ENCODE data around the gene UGT1A8. TPM values are rescaled to one million over a fixed set of nuclear protein-coding genes. Genes with fewer than 3 reads are reported as not detected.
"Not testable (repeated sequence)": the region's sequence is repeated elsewhere in the genome, so short reads cannot be mapped to it uniquely, and the experiment has no call there.

Gene UGT1A8
- not detected for polyA plus RNA-seq (2013, experiment 1 of 2)
- polyA plus RNA-seq (2013, experiment 2 of 2) = not detected

GRCh38 chr2:233617476-233617875, at the start of gene UGT1A8:
Gene UGT1A8 (plus strand): TSS chr2:233617633. CDS start chr2:233617708, 75 bp downstream.
- H3K23ac ChIP-seq (ENCODE audit: low read length); H3K56ac ChIP-seq (ENCODE audit: low read length); H3K79me2 ChIP-seq (ENCODE audit: control insufficient read depth, insufficient read depth, low read length); H3K4ac ChIP-seq (ENCODE audit: low read depth, low read length); H3K9ac ChIP-seq (ENCODE audit: low read length); H3K4me2 ChIP-seq (ENCODE audit: low read length); H2BK5ac ChIP-seq (ENCODE audit: low read length); H4K5ac ChIP-seq (ENCODE audit: low read length); H3K79me1 ChIP-seq (ENCODE audit: low read length); H2BK15ac ChIP-seq (replicated peaks; ENCODE audit: low read depth); H4K8ac ChIP-seq (ENCODE audit: low read depth, low read length); DNase-seq; H2BK120ac ChIP-seq (ENCODE audit: low read depth, low read length); H3K18ac ChIP-seq (ENCODE audit: low read length); H3K27me3 ChIP-seq (ENCODE audit: insufficient read depth, low read length, poor library complexity); H2AK5ac ChIP-seq (ENCODE audit: low read length); H3K4me3 ChIP-seq (ENCODE audit: low read length); H3K36me3 ChIP-seq (ENCODE audit: control insufficient read depth, insufficient read depth, low read length); H3K27ac ChIP-seq (ENCODE audit: low read depth, low read length); H3K4me1 ChIP-seq (ENCODE audit: control insufficient read depth, low read depth, low read length): not testable (repeated sequence)
- no CpG with 5 or more reads among the region's 5 CpGs for WGBS (ENCODE audit: extremely low coverage, insufficient coverage, low lambda C conversion rate)

- DNase-seq = no peak
- H2BK15ac ChIP-seq (replicated peaks; ENCODE audit: low read depth) = no peak overlapping the region
- WGBS (ENCODE audit: extremely low coverage, insufficient coverage, low lambda C conversion rate) = no CpG with 5 or more reads among the region's 1 CpG
These were observed 46.4 kb upstream of the UGT1A8 start for GRCh38 chr2:233571001-233571400.

GRCh38 chr2:233571462-233571861, 46.0 kb upstream of the UGT1A8 start:
- no peak for DNase-seq
- H3K27ac ChIP-seq (ENCODE audit: low read depth, low read length) = no peak overlapping the region
- no peak overlapping the region for H4K5ac ChIP-seq (ENCODE audit: low read length)
- H2BK15ac ChIP-seq (replicated peaks; ENCODE audit: low read depth) = no peak overlapping the region
- H3K36me3 ChIP-seq (ENCODE audit: control insufficient read depth, insufficient read depth, low read length) = no peaks in the 10 kb centered on the region
- no peak overlapping the region for H3K23ac ChIP-seq (ENCODE audit: low read length)
- no CpG with 5 or more reads among the region's 2 CpGs for WGBS (ENCODE audit: extremely low coverage, insufficient coverage, low lambda C conversion rate)
- no peaks in the 10 kb centered on the region for H3K79me1 ChIP-seq (ENCODE audit: low read length)
- no peaks in the 10 kb centered on the region for H3K27me3 ChIP-seq (ENCODE audit: insufficient read depth, low read length, poor library complexity)
- no peak overlapping the region for H2BK120ac ChIP-seq (ENCODE audit: low read depth, low read length)
- H3K9ac ChIP-seq (ENCODE audit: low read length) = no peak overlapping the region
- no peak overlapping the region for H3K56ac ChIP-seq (ENCODE audit: low read length)
- H3K4me3 ChIP-seq (ENCODE audit: low read length) = no peak overlapping the region
- H4K8ac ChIP-seq (ENCODE audit: low read depth, low read length) = no peak overlapping the region
- no peak overlapping the region for H2AK5ac ChIP-seq (ENCODE audit: low read length)
- no peak overlapping the region for H3K18ac ChIP-seq (ENCODE audit: low read length)
- no peak overlapping the region for H3K4ac ChIP-seq (ENCODE audit: low read depth, low read length)
- H2BK5ac ChIP-seq (ENCODE audit: low read length) = no peak overlapping the region
- no peaks in the 10 kb centered on the region for H3K79me2 ChIP-seq (ENCODE audit: control insufficient read depth, insufficient read depth, low read length)
- H3K4me2 ChIP-seq (ENCODE audit: low read length) = no peak overlapping the region
- H3K4me1 ChIP-seq (ENCODE audit: control insufficient read depth, low read depth, low read length) = no peaks in the 10 kb centered on the region

More at GRCh38 chr2:233571001-233571400, 46.4 kb upstream of the UGT1A8 start:
- Histone ChIP-seq H3K23ac (ENCODE audit: low read length) (no peak overlapping the region), H3K18ac (ENCODE audit: low read length) (no peak overlapping the region), H2AK5ac (ENCODE audit: low read length) (no peak overlapping the region), H3K36me3 (ENCODE audit: control insufficient read depth, insufficient read depth, low read length) (no peaks in the 10 kb centered on the region), H2BK120ac (ENCODE audit: low read depth, low read length) (no peak overlapping the region), H4K8ac (ENCODE audit: low read depth, low read length) (no peak overlapping the region), H3K4ac (ENCODE audit: low read depth, low read length) (no peak overlapping the region), H3K79me2 (ENCODE audit: control insufficient read depth, insufficient read depth, low read length) (no peaks in the 10 kb centered on the region), H3K4me2 (ENCODE audit: low read length) (no peak overlapping the region), H3K27me3 (ENCODE audit: insufficient read depth, low read length, poor library complexity) (no peaks in the 10 kb centered on the region), H2BK5ac (ENCODE audit: low read length) (no peak overlapping the region), H3K27ac (ENCODE audit: low read depth, low read length) (no peak overlapping the region), H3K9ac (ENCODE audit: low read length) (no peak overlapping the region), H3K4me1 (ENCODE audit: control insufficient read depth, low read depth, low read length) (no peaks in the 10 kb centered on the region), H4K5ac (ENCODE audit: low read length) (no peak overlapping the region), H3K56ac (ENCODE audit: low read length) (no peak overlapping the region), H3K4me3 (ENCODE audit: low read length) (no peak overlapping the region), H3K79me1 (ENCODE audit: low read length) (no peaks in the 10 kb centered on the region)

DNA sequence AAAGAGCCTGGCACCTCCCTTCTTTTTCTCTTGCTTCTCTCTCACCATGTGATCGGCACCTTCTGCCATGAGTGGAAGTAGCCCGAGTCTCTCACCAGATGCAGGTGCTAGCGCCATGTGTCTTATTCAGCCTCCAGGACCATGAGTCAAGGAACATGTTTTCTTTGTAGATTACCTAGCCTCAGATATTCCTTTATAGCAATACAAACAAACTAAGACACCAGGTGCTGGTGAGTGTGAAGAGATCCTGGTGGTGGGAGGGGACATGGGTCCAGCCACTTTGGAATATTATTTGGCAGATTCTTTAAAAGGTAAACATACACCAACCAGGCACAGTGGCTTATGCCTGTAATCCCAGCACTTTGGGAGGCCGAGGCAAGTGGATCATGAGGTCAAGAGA, 45.0 kb upstream of the UGT1A8 start:
- Histone ChIP-seq H3K4me2 (ENCODE audit: low read length) (no peak overlapping the region), H2BK15ac (replicated peaks; ENCODE audit: low read depth) (no peak overlapping the region), H4K8ac (ENCODE audit: low read depth, low read length) (no peak overlapping the region), H3K23ac (ENCODE audit: low read length) (no peak overlapping the region), H3K27ac (ENCODE audit: low read depth, low read length) (no peak overlapping the region), H3K4me1 (ENCODE audit: control insufficient read depth, low read depth, low read length) (no peaks in the 10 kb centered on the region), H2AK5ac (ENCODE audit: low read length) (no peak overlapping the region), H3K79me2 (ENCODE audit: control insufficient read depth, insufficient read depth, low read length) (no peaks in the 10 kb centered on the region), H2BK5ac (ENCODE audit: low read length) (no peak overlapping the region), H3K18ac (ENCODE audit: low read length) (no peak overlapping the region), H3K9ac (ENCODE audit: low read length) (no peak overlapping the region), H3K36me3 (ENCODE audit: control insufficient read depth, insufficient read depth, low read length) (no peaks in the 10 kb centered on the region), H3K4me3 (ENCODE audit: low read length) (no peak overlapping the region), H2BK120ac (ENCODE audit: low read depth, low read length) (no peak overlapping the region), H3K27me3 (ENCODE audit: insufficient read depth, low read length, poor library complexity) (no peaks in the 10 kb centered on the region), H3K79me1 (ENCODE audit: low read length) (no peaks in the 10 kb centered on the region), H3K56ac (ENCODE audit: low read length) (no peak overlapping the region), H4K5ac (ENCODE audit: low read length) (no peak overlapping the region), H3K4ac (ENCODE audit: low read depth, low read length) (no peak overlapping the region)
- DNase-seq = no peak
- no CpG with 5 or more reads among the region's 4 CpGs for WGBS (ENCODE audit: extremely low coverage, insufficient coverage, low lambda C conversion rate)

- not testable (repeated sequence) for H3K4me2 ChIP-seq (ENCODE audit: low read length); H3K4ac ChIP-seq (ENCODE audit: low read depth, low read length); H2BK5ac ChIP-seq (ENCODE audit: low read length); H3K79me2 ChIP-seq (ENCODE audit: control insufficient read depth, insufficient read depth, low read length); H2AK5ac ChIP-seq (ENCODE audit: low read length); H3K9ac ChIP-seq (ENCODE audit: low read length); H4K8ac ChIP-seq (ENCODE audit: low read depth, low read length); H2BK15ac ChIP-seq (replicated peaks; ENCODE audit: low read depth); H2BK120ac ChIP-seq (ENCODE audit: low read depth, low read length); H4K5ac ChIP-seq (ENCODE audit: low read length); H3K79me1 ChIP-seq (ENCODE audit: low read length); H3K18ac ChIP-seq (ENCODE audit: low read length); H3K27ac ChIP-seq (ENCODE audit: low read depth, low read length); H3K23ac ChIP-seq (ENCODE audit: low read length); H3K4me1 ChIP-seq (ENCODE audit: control insufficient read depth, low read depth, low read length); H3K56ac ChIP-seq (ENCODE audit: low read length); H3K4me3 ChIP-seq (ENCODE audit: low read length); H3K27me3 ChIP-seq (ENCODE audit: insufficient read depth, low read length, poor library complexity); DNase-seq; H3K36me3 ChIP-seq (ENCODE audit: control insufficient read depth, insufficient read depth, low read length)
- WGBS (ENCODE audit: extremely low coverage, insufficient coverage, low lambda C conversion rate) = no CpG with 5 or more reads among the region's 5 CpGs
These were observed 40.1 kb upstream of the UGT1A8 start for GRCh38 chr2:233577341-233577740.

- H3K18ac ChIP-seq (ENCODE audit: low read length); H3K4me2 ChIP-seq (ENCODE audit: low read length); DNase-seq; H2BK15ac ChIP-seq (replicated peaks; ENCODE audit: low read depth); H2BK5ac ChIP-seq (ENCODE audit: low read length); H3K56ac ChIP-seq (ENCODE audit: low read length); H2AK5ac ChIP-seq (ENCODE audit: low read length); H4K5ac ChIP-seq (ENCODE audit: low read length); H3K4ac ChIP-seq (ENCODE audit: low read depth, low read length); H3K4me3 ChIP-seq (ENCODE audit: low read length); H3K79me2 ChIP-seq (ENCODE audit: control insufficient read depth, insufficient read depth, low read length); H3K27ac ChIP-seq (ENCODE audit: low read depth, low read length); H3K4me1 ChIP-seq (ENCODE audit: control insufficient read depth, low read depth, low read length); H3K36me3 ChIP-seq (ENCODE audit: control insufficient read depth, insufficient read depth, low read length); H2BK120ac ChIP-seq (ENCODE audit: low read depth, low read length); H3K27me3 ChIP-seq (ENCODE audit: insufficient read depth, low read length, poor library complexity); H3K23ac ChIP-seq (ENCODE audit: low read length); H3K9ac ChIP-seq (ENCODE audit: low read length); H3K79me1 ChIP-seq (ENCODE audit: low read length); H4K8ac ChIP-seq (ENCODE audit: low read depth, low read length): not testable (repeated sequence)
- no CpG with 5 or more reads among the region's 35 CpGs for WGBS (ENCODE audit: extremely low coverage, insufficient coverage, low lambda C conversion rate)
These were observed 34.0 kb upstream of the UGT1A8 start for GRCh38 chr2:233583217-233583965.
